H9 (cell line): ENCODE results near the gene TMEM98. TPM values are rescaled to one million over a fixed set of nuclear protein-coding genes. Genes with fewer than 3 reads are reported as not detected.
A peak's percentile ranks its signal among the peaks of the same experiment; 100 is the strongest.

Experiments used
- DNase-seq: peaks from one replicate; pipeline ENCODE4 v3.0.0-alpha.2; 2017
- H2AFZ ChIP-seq: one replicate; pipeline ENCODE4 v1.6.1; 2013; ENCODE audit warnings: mild to moderate bottlenecking, low read length, control low read depth, moderate library complexity
- H2AK5ac ChIP-seq: 2 replicates; pipeline ENCODE4 v1.6.1; 2013; ENCODE audit warnings: low read length, control low read depth, mixed read lengths; ENCODE audit not compliant: insufficient read length
- H2BK120ac ChIP-seq: one replicate; pipeline ENCODE4 v1.6.1; 2013; ENCODE audit warnings: low read depth, mild to moderate bottlenecking, low read length, control low read depth, inconsistent platforms; ENCODE audit not compliant: poor library complexity, severe bottlenecking
- H2BK12ac ChIP-seq: 2 replicates; pipeline ENCODE4 v1.6.1; 2013; ENCODE audit warnings: low read length, control low read depth, mixed read lengths, low read depth; ENCODE audit not compliant: insufficient read length
- H2BK15ac ChIP-seq: 2 replicates; pipeline ENCODE4 v1.6.1; 2013; ENCODE audit warnings: low read depth, low read length, control low read depth
- H2BK20ac ChIP-seq: one replicate; pipeline ENCODE4 v1.6.1; 2013; ENCODE audit warnings: low read depth, mild to moderate bottlenecking, low read length, control low read depth, inconsistent platforms; ENCODE audit not compliant: poor library complexity, severe bottlenecking
- H2BK5ac ChIP-seq: 2 replicates; pipeline ENCODE4 v1.6.1; 2013; ENCODE audit warnings: low read length, control low read depth, mixed read lengths; ENCODE audit not compliant: insufficient read length
- H3K14ac ChIP-seq: 2 replicates; pipeline ENCODE4 v1.6.1; 2013; ENCODE audit warnings: low read length, control low read depth; ENCODE audit not compliant: insufficient read depth
- H3K18ac ChIP-seq: 2 replicates; pipeline ENCODE4 v1.6.1; 2013; ENCODE audit warnings: low read depth, mild to moderate bottlenecking, mixed read lengths, low read length, control low read depth; ENCODE audit not compliant: insufficient read length
- H3K23ac ChIP-seq: 2 replicates; pipeline ENCODE4 v1.6.1; 2013; ENCODE audit warnings: low read length, control low read depth, mixed read lengths, low read depth; ENCODE audit not compliant: insufficient read length
- H3K23me2 ChIP-seq: 2 replicates; pipeline ENCODE4 v1.6.1; 2013; ENCODE audit warnings: low read depth, mild to moderate bottlenecking, mixed read lengths, low read length, control low read depth; ENCODE audit not compliant: insufficient read length, poor library complexity, severe bottlenecking
- H3K27ac ChIP-seq: 2 replicates; pipeline ENCODE4 v1.5.1; 2013; ENCODE audit warnings: low read length, control low read depth, mixed read lengths, low read depth; ENCODE audit not compliant: insufficient read length
- H3K27me3 ChIP-seq: 2 replicates; pipeline ENCODE4 v1.6.1; 2013; ENCODE audit warnings: low read length, control low read depth, inconsistent platforms; ENCODE audit not compliant: insufficient read depth
- H3K4ac ChIP-seq: 2 replicates; pipeline ENCODE4 v1.6.1; 2013; ENCODE audit warnings: low read depth, mild to moderate bottlenecking, control low read depth, inconsistent platforms, low read length, moderate library complexity
- H3K4me1 ChIP-seq: 2 replicates; pipeline ENCODE4 v1.6.1; 2013; ENCODE audit warnings: low read length, control low read depth, inconsistent platforms; ENCODE audit not compliant: insufficient read depth
- H3K4me2 ChIP-seq: 2 replicates; pipeline ENCODE4 v1.6.1; 2013; ENCODE audit warnings: low read length, control low read depth, mixed read lengths; ENCODE audit not compliant: insufficient read length, insufficient read depth
- H3K56ac ChIP-seq: 2 replicates; pipeline ENCODE4 v1.6.1; 2013; ENCODE audit warnings: low read depth, mild to moderate bottlenecking, mixed read lengths, low read length, control low read depth; ENCODE audit not compliant: insufficient read length
- H3K79me1 ChIP-seq: 2 replicates; pipeline ENCODE4 v1.6.1; 2013; ENCODE audit warnings: low read depth, mild to moderate bottlenecking, moderate library complexity, low read length, control low read depth, inconsistent platforms; ENCODE audit not compliant: insufficient read depth, poor library complexity, severe bottlenecking
- H3K79me2 ChIP-seq: 2 replicates; pipeline ENCODE4 v1.6.1; 2013; ENCODE audit warnings: low read length, control low read depth, inconsistent platforms; ENCODE audit not compliant: insufficient read depth
- H3K9ac ChIP-seq: 2 replicates; pipeline ENCODE4 v1.6.1; 2013; ENCODE audit warnings: low read length, control low read depth, mixed read lengths; ENCODE audit not compliant: insufficient read length; ENCODE audit errors: extremely low read depth
- H3K9me3 ChIP-seq: one replicate; pipeline ENCODE4 v1.6.1; 2013; ENCODE audit warnings: low read depth, low read length, inconsistent platforms; ENCODE audit not compliant: control insufficient read depth
- H3T11ph ChIP-seq: one replicate; pipeline ENCODE4 v1.6.1; 2013; ENCODE audit warnings: mild to moderate bottlenecking, low read length, control low read depth, inconsistent platforms
- H4K20me1 ChIP-seq: one replicate; pipeline ENCODE4 v1.6.1; 2013; ENCODE audit not compliant: control insufficient read depth, insufficient read length, insufficient read depth
- H4K5ac ChIP-seq: 2 replicates; pipeline ENCODE4 v1.6.1; 2013; ENCODE audit warnings: low read depth, mild to moderate bottlenecking, mixed read lengths, low read length, control low read depth; ENCODE audit not compliant: insufficient read length
- H4K8ac ChIP-seq: replicated peaks from 2 replicates; pipeline ENCODE4 v1.6.1; 2013; ENCODE audit warnings: low read length, control low read depth, mixed read lengths, low read depth; ENCODE audit not compliant: insufficient read length
- H4K91ac ChIP-seq: 2 replicates; pipeline ENCODE4 v1.6.1; 2013; ENCODE audit warnings: low read depth, mild to moderate bottlenecking, moderate library complexity, mixed read lengths, low read length, control low read depth; ENCODE audit not compliant: insufficient read length
- H3K27ac Mint-ChIP-seq, 3 experiments: 2 replicates in 2 of 3; 3 replicates in 1 of 3; pipeline ENCODE4 v1.8.0; 2020 to 2021; ENCODE audit warnings: mixed read lengths in 3 of 3, mild to moderate bottlenecking in 1 of 3, moderate library complexity in 1 of 3
- H3K27me3 Mint-ChIP-seq: 2 replicates; pipeline ENCODE4 v1.8.0; 2021; ENCODE audit warnings: low read depth, mild to moderate bottlenecking, moderate library complexity, mixed read lengths
- H3K36me3 Mint-ChIP-seq, 3 experiments: 2 replicates in 2 of 3; 3 replicates in 1 of 3; pipeline ENCODE4 v1.8.0; 2020 to 2021; ENCODE audit warnings: low read depth in 3 of 3, mixed read lengths in 3 of 3; ENCODE audit not compliant: insufficient read depth in 1 of 3
- H3K4me1 Mint-ChIP-seq, 2 experiments: 2 replicates each; pipeline ENCODE4 v1.8.0; 2020; ENCODE audit warnings: mixed read lengths in 2 of 2
- H3K4me3 Mint-ChIP-seq, 2 experiments: 2 replicates in 1 of 2; 3 replicates in 1 of 2; pipeline ENCODE4 v1.8.0; 2020 to 2021; ENCODE audit warnings: mild to moderate bottlenecking in 2 of 2, mixed read lengths in 2 of 2, moderate library complexity in 1 of 2
- H3K9me3 Mint-ChIP-seq, 2 experiments: 2 replicates in 1 of 2; 3 replicates in 1 of 2; pipeline ENCODE4 v1.8.0; 2020; ENCODE audit warnings: mild to moderate bottlenecking in 2 of 2, mixed read lengths in 2 of 2, moderate library complexity in 1 of 2
- CTCF ChIP-seq: fragments of 200-600 bp; sonication (generic); conservative IDR thresholded peaks from 3 replicates; pipeline ENCODE4 v1.8.0; 2021; ENCODE audit warnings: antibody characterized with exemption, mild to moderate bottlenecking
- WGBS: extraction: QIAGEN DNeasy Blood & Tissue Kit; methylation state at CpG from one replicate; pipeline ENCODE4 v1.1.7; 2013; ENCODE audit warnings: missing lambda C conversion rate, low lambda C conversion rate, mixed read lengths; ENCODE audit not compliant: insufficient read length; ENCODE audit errors: extremely low coverage; 5-methylcytosine and 5-hydroxymethylcytosine counted together
- total RNA-seq: library from RNA; stranded (reverse); gene quantifications from 2 replicates; pipeline ENCODE4 v1.2.1, GENCODE V29; 2021

The TMEM98 gene
- total RNA-seq, 1 experiment from 2014 or later = 78.4 TPM

GRCh38 chr17:32933881-32934280 lies 5.9 kb downstream of the TMEM98 start:
- no peak overlapping the region for H2BK20ac ChIP-seq
- no peak overlapping the region for H4K5ac ChIP-seq
- no peaks in the 10 kb centered on the region for H4K20me1 ChIP-seq
- no peak for TF ChIP-seq CTCF
- peaks cover 25 to 30% of the 10 kb centered on the region in 2 experiments for H3K4me1 Mint-ChIP-seq
- H3K27me3 Mint-ChIP-seq = no peaks in the 10 kb centered on the region
- no CpG with 5 or more reads among the region's 2 CpGs for WGBS
- H3K4me3 Mint-ChIP-seq = no peak overlapping the region
- H3K4me1 ChIP-seq = peaks cover 5% of the 10 kb centered on the region; the same call in 1 of the 2 replicates
- H2AK5ac ChIP-seq = no peak overlapping the region
- no peak overlapping the region for H2BK12ac ChIP-seq
- H2BK120ac ChIP-seq = no peak overlapping the region
- H3T11ph ChIP-seq = no peak overlapping the region
- no peak overlapping the region for H4K91ac ChIP-seq
- H4K8ac ChIP-seq = no peak overlapping the region
- no peak overlapping the region for H3K18ac ChIP-seq
- H3K27me3 ChIP-seq = no peaks in the 10 kb centered on the region
- H3K79me2 ChIP-seq = no peaks in the 10 kb centered on the region; the same call in 1 of the 2 replicates
- no peak overlapping the region for H3K14ac ChIP-seq
- H2BK15ac ChIP-seq = no peak overlapping the region
- H3K56ac ChIP-seq = no peak overlapping the region
- no peak overlapping the region for H3K9ac ChIP-seq
- H3K27ac Mint-ChIP-seq = peak overlapping the region in 1 of 3 experiments; percentile 63; a peak in 3 of 7 replicates
- H3K79me1 ChIP-seq = no peaks in the 10 kb centered on the region
- H2BK5ac ChIP-seq = no peak overlapping the region
- no peak for DNase-seq
- no peak overlapping the region for H3K27ac ChIP-seq
- H3K4ac ChIP-seq = no peak overlapping the region
- H3K9me3 Mint-ChIP-seq = no peaks in the 10 kb centered on the region
- peaks cover 3% of the 10 kb centered on the region for H3K23me2 ChIP-seq
- no peaks in the 10 kb centered on the region for H3K9me3 ChIP-seq
- H3K23ac ChIP-seq = no peak overlapping the region
- no peak overlapping the region for H2AFZ ChIP-seq
- H3K4me2 ChIP-seq = no peak overlapping the region
- H3K36me3 Mint-ChIP-seq = peaks cover 24 to 68% (median 53%) of the 10 kb centered on the region in 3 experiments
